WTC11 (cell line): ENCODE results near the gene CLASP1.

ENCODE experiments used
- JUN ChIP-seq: sonication (generic); formaldehyde crosslinking; IDR thresholded peaks from 2 replicates; pipeline ENCODE4 v1.8.0; 2023; ENCODE audit warnings: mild to moderate bottlenecking, missing genetic modification reagents
- MLX ChIP-seq: sonication (generic); formaldehyde crosslinking; IDR thresholded peaks from 2 replicates; pipeline ENCODE4 v1.8.1; 2023; ENCODE audit warnings: mild to moderate bottlenecking, missing genetic modification reagents, moderate library complexity
- NR2C2 ChIP-seq: sonication (generic); formaldehyde crosslinking; IDR thresholded peaks from 2 replicates; pipeline ENCODE4 v1.8.0; 2022; ENCODE audit warnings: mild to moderate bottlenecking, missing genetic modification reagents
- TEAD4 ChIP-seq: sonication (generic); formaldehyde crosslinking; IDR thresholded peaks from 2 replicates; pipeline ENCODE4 v1.8.0; 2022; ENCODE audit warnings: mild to moderate bottlenecking, missing genetic modification reagents
- TP53 ChIP-seq: sonication (generic); formaldehyde crosslinking; IDR thresholded peaks from 2 replicates; pipeline ENCODE4 v1.8.1; 2023; ENCODE audit warnings: mild to moderate bottlenecking, missing genetic modification reagents
- TF ChIP-seq, protein P1 (sequence below): sonication (generic); formaldehyde crosslinking; conservative IDR thresholded peaks from 2 replicates; pipeline ENCODE4 v1.8.1; 2022; ENCODE audit warnings: mild to moderate bottlenecking, missing genetic modification reagents
- TF ChIP-seq, protein P2 (sequence below): fragments of 200-600 bp; IDR thresholded peaks from 2 replicates; pipeline ENCODE4 v1.8.0; 2022; ENCODE audit warnings: antibody characterized with exemption
- TF ChIP-seq, protein P3 (sequence below): fragments of 250-450 bp; sonication (Bioruptor Pico); conservative IDR thresholded peaks from 2 replicates; pipeline ENCODE4 v1.9.0; 2021; ENCODE audit warnings: mild to moderate bottlenecking

DNA sequence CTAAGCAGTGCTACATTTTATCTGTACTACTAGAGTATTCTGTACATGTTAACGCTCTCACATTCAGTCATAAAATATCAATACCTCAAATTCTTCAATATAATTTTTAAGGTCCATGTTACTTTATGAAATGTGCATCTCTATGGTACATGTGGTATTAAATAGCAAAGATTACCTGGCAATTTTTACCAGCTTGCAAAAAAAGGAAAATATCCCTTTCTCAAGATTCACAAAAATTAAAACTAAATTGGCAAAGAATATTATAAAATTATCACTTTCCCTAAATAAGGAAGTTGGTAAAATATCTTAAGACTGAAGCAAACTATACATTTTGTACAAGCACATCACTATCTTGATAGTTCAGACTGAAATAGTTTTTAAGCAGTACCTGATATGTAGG lies 233.5 kb downstream of the CLASP1 start:
- TF ChIP-seq MLX (CRISPR knock-in tag) (no peak), NR2C2 (CRISPR knock-in tag) (no peak), TP53 (CRISPR knock-in tag) (no peak), JUN (no peak), TEAD4 (CRISPR knock-in tag) (no peak)
- TF ChIP-seq, protein P1, sequence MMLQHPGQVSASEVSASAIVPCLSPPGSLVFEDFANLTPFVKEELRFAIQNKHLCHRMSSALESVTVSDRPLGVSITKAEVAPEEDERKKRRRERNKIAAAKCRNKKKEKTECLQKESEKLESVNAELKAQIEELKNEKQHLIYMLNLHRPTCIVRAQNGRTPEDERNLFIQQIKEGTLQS (CRISPR knock-in tag), result no peak
- TF ChIP-seq, protein P2, sequence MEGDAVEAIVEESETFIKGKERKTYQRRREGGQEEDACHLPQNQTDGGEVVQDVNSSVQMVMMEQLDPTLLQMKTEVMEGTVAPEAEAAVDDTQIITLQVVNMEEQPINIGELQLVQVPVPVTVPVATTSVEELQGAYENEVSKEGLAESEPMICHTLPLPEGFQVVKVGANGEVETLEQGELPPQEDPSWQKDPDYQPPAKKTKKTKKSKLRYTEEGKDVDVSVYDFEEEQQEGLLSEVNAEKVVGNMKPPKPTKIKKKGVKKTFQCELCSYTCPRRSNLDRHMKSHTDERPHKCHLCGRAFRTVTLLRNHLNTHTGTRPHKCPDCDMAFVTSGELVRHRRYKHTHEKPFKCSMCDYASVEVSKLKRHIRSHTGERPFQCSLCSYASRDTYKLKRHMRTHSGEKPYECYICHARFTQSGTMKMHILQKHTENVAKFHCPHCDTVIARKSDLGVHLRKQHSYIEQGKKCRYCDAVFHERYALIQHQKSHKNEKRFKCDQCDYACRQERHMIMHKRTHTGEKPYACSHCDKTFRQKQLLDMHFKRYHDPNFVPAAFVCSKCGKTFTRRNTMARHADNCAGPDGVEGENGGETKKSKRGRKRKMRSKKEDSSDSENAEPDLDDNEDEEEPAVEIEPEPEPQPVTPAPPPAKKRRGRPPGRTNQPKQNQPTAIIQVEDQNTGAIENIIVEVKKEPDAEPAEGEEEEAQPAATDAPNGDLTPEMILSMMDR, result no peak
- TF ChIP-seq, protein P3, sequence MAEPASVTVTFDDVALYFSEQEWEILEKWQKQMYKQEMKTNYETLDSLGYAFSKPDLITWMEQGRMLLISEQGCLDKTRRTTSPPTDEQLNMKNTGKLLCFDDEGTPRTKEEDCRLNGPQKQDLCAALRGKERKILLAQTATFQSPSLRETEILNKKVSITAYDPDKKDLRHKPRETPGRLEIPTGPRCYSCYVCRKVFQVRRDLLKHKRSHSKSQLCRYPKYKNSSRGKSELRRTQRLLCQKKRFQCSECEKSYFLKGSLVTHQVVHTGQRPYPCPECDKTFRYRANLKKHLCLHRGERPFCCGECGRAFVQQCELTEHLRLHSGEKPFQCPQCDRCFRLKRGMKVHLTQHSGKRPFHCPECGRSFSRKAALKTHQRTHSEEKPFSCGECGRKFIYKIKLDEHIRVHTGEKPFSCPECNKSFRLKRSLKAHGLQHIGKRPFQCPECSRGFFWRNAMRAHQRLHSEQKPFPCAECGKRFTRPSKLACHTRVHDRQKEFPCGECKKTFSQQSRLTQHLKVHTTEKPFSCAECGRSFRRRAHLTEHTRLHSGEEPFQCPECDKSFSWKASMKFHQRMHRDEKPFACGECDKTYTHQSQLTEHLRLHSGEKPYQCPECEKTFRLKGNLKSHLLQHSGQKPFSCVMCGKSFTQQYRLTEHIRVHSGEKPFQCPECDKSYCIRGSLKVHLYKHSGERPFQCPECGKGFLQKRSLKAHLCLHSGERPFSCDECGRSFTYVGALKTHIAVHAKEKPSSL (CRISPR knock-in tag), result no peak
